Measurements from ENCODE around the gene LYL1.

LYL1 gene

GRCh38 chr19:13071444-13072187 lies 31.0 kb downstream of the LYL1 start:
- no peak for DNase-seq

- DNase-seq, result no peak
Measured at GRCh38 chr19:13070425-13071140, 32.1 kb downstream of the LYL1 start.

DNA sequence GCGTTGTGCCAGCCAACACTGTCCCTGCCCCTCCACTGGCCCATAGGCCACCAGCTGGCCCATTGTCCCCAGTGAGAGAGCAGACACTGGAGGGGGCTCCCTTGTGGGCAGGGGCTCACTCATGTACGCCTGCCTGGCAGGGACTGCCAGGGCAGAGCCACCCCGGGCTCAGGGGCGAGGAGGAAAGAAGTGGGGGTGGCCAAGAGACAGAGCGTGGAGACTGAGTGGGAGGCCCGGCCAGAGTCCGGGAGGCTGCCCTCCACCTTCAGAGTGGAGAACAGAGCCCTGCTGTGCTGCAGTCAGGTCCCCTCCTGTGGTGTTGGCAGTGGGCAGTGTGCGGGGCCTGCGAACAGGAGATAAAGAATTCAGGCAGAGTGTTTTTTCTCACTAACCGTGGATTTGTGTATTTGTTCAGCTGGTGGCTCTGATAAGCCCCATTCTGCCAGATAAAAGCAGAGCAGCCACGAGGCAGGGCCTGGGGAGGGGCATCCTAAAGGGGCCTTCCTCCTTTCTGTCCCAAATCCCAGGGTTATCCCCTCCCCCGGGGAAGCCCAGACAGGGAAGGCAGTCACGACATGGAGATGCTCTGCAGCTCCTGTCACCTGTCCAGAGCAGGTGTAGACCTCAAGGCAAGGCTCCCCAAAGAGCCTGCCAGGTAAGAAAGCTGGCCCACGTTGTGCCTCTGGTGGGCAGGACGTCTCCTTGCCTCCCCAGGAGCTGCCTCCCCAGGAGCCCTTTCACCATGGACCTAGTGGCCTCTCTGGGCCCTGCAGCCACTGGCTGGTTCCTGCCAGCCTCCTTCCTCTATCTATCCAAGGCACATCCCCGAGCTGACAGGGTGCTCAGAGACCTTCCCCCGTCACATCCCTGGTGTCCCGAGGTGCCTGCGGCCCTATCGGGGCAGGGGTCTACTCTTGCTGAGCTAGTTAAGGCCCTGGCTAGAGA lies 33.0 kb downstream of the LYL1 start:
- DNase-seq, result no peak

GRCh38 chr19:13068085-13068846 lies 34.4 kb downstream of the LYL1 start:
- no peak for DNase-seq

GRCh38 chr19:13066933-13067807 lies 35.5 kb downstream of the LYL1 start:
- no peak for DNase-seq

GRCh38 chr19:13066226-13066625 lies 36.4 kb downstream of the LYL1 start:
- no peak for DNase-seq

DNA sequence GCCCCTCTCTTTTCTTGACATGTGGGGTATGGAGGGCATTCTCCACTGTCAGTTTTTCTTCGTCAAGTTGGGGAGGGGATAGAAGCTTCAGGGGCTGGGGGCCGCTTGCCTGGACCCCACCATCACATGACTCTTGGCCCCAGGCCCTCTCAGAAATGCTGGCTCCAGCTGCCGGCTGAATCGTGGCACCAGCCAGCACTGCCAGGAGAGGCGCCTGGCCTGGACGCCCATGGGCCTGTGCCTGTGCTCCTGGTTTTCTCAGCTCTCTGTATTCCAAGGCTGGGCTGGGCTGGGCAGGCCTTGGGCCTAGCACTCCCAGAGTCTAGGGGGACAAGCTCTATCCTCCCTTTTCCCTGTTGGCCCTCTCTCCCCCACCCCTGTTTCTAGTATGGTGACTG lies 38.6 kb downstream of the LYL1 start:
- no peak for DNase-seq

DNA sequence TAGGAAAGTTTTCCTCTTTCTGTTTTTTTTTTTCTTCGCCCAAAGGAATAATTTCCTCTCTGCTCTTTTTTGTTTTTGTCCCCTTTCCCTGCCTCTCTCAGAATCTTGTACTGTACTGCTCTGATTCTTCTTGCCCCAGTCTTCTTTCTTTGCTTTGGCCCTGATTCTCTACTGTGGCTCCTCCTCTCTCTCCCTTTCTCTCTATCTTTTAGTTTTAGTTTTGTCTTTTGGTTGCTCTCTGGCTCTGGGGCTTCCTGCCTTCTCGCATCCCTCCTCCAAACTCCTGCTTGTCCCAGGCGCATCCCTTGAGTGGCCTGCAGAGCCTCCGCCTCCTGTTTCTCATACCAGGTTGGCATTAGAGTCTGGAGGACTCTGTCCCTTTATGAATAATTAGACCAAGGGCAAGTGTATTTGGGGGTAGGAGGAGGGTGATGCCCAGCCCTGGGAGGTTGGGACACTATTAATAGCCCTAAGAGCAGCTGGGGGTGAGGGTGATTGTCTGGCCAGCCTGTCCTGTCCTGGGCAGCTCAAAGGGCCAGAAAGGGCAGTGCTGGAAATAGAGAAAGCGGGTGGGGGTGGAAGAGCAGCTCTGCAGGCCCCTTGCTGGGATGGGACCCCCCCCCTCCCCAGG lies 39.1 kb downstream of the LYL1 start:
- DNase-seq, result no peak

GRCh38 chr19:13062317-13062716 lies 40.3 kb downstream of the LYL1 start:
- DNase-seq, result no peak

DNA sequence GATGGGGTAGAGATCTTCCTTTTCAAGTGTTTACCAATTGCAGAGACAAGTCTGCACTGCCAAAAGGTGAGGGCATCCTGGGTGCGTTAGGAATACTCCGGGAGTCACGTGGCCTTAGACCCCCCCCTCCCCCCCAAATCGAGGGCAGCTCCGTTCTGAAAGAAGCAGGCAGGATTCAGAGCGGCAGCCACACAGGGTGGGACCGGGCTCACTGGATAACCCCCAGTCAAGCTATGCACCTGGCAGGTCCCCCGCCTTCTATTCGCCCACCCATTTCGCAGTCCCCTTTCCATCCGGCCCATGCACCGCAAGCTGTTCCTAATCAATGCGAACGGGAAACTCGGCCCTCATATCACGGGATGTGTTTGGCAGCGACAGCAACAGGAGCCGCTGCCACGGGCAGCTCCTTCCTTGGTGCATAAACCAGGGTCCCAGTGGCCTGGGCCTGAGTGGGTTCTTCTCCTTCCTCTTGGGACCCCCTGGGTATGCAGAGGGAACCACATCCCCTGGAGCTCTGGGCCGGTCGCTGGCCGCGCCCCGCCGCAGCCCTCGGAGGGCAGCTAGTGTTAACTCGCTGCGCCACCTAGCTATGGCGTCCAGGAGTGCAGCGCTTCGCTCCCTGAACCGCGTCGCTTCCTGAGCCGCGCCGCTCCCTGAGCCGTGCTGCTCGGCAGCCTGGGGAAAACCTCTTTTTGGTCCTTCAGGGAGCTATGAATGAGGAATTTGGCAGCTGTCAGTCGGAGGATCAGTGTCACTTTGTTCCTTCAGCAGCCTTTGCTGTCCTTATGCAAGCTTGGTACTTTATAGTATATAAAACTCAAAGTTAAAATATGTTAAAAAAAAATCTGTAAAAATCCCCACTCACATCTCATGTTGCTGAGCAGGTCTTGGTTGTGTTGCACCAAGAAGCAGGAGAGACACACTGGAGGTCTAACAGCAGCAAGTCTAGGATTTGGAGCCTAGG lies 41.4 kb downstream of the LYL1 start:
- peak; percentile 75 for DNase-seq

DNA sequence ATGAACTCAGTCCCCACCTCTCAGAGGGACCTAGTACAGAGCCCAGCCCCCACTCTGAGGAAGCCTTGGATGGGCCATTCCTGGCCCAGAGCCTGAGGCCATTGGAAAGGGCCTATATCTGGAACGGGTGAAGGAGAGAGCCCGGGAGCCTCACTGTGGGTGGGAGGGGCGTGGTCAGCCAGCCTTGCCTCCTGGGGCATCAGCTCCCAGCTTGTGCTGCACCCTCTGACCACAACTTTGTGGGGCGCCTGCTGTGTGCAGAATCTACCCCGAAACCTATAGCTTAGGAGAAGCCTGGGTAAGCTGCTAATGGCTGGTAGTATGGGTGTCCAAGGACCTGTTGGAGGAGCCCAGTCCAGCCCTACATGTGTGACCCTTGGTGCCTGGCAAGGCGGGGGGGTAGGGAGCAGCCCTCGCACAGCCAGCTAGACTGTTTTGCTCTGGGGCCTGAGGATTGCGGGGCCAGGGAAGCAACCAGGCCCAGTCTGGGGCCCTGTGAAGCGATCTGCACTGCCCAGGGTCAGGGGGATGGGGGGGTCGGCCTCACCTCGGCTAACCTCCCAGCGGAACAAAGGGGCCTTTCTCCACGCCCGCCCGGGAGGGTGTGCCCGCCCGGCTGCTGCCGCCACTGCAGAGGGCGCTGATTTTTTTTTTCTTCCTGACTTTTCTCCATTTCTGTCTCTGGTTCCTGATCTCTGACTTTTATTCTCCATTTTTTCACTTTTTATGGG lies 42.3 kb downstream of the LYL1 start:
- DNase-seq, result no peak

GRCh38 chr19:13058951-13059660 lies 43.6 kb downstream of the LYL1 start:
- no peak for DNase-seq

- no peak for DNase-seq
Measured at GRCh38 chr19:13057744-13058143, 44.9 kb downstream of the LYL1 start.

DNA sequence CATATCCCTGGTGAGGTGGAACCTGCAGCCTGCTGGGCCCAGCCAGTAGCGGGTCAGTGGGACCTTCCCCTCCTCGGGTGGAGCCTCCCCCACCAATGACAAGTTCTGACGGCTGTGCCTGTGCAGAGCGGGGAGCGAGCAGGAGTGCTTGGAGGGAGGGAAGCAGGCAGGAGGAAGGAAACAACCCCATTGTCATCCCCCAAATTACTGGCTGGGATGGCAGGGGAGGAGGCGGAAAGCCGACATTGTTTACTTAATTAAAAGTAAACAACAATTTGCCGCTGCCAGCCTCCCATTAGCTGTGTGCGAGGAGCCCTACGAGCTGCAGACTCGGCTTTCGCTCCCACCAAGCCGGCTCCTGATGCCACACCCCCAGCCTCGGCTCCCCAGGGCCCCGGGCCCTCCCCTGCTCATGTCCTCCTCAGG lies 45.5 kb downstream of the LYL1 start:
- DNase-seq, result no peak

GRCh38 chr19:13056052-13056660 lies 46.5 kb downstream of the LYL1 start:
- no peak for DNase-seq

DNA sequence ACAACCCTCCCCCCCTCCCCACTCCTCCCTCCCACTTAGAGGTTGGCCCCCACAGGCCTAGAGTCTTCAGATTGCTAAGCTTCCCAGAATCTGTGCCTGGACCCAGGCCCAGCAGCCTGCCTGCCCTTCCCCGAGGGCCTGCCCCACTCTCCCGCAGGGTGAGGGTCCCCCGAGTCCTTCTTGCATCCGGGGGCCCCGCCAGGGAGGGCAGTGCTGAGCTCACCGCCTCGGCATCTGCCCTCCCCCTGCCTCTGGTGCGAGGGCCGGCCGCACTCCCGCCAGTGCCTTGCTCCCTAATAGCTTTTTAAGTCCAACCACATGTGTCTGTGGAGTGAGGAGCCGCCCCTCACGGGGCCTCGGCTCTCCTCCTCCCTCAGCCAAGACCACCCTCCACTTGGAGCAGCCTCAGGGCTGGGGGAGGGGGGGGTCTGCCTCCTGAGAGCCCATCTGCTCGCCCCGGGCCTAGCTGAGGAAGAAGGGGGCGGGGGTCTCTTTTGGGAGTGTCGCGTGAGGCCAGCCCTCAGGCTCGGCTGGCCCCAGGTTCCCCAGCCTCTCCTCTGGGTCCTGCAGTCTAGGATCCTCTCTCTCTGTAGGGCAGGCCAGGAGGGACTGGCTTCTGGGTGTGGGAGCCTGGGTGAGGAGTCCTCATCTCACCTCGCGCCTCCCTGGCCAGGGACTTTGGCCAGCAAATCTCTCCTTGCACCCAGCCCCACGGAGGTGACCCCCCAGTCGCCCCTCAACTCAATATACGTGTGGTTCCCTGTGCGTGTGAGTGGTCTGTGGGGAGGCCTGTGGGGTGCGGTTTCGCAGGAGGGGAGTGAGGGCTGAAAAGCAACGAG lies 47.2 kb downstream of the LYL1 start:
- DNase-seq, result no peak

GRCh38 chr19:13054626-13055212 lies 47.9 kb downstream of the LYL1 start:
- no peak for DNase-seq
